ENCODE measurements around the gene XXYLT1. TPM values are rescaled to one million over a fixed set of nuclear protein-coding genes. Genes with fewer than 3 reads are reported as not detected.

XXYLT1 gene
- total RNA-seq, 1 experiment from 2014 or later, result 53.9 TPM

- no peaks in the 10 kb centered on the region for H3K36me3 ChIP-seq (ENCODE audit: insufficient read depth, low read length, poor library complexity, severe bottlenecking)
- H3K9me3 ChIP-seq (ENCODE audit: low read depth, low read length, poor library complexity, severe bottlenecking), result no peaks in the 10 kb centered on the region
- no peak overlapping the region for H3K27ac ChIP-seq (ENCODE audit: low read depth, low read length, poor library complexity, severe bottlenecking)
- BruUV-seq (replicated peaks), result no TSS peak
- POLR2A ChIA-PET (ENCODE audit: low non-redundant PET), result no interaction called here
- H3K4me3 ChIP-seq (ENCODE audit: low read depth, low read length, poor library complexity, severe bottlenecking), result no peak overlapping the region
- intact Hi-C loops (cut with micrococcal nuclease; ENCODE audit: unreplicated experiment), result loop anchor here (10.0 kb wide), 1 partner anchor 932 kb away; no protein-coding TSS in a partner anchor
- DNase-seq (ENCODE audit: low spot score), result no peak
- peaks cover 24% of the 10 kb centered on the region for H3K4me1 ChIP-seq (ENCODE audit: insufficient read depth, low read length, poor library complexity, severe bottlenecking)
- TF ChIP-seq EZH2 (IDR thresholded peaks at IDR 0.05; ENCODE audit: borderline replicate concordance, low read depth, low read length, poor library complexity, severe bottlenecking) (no peak), CTCF (conservative IDR thresholded peaks at IDR 0.05; ENCODE audit: low read depth, low read length) (no peak)
- CTCF ChIA-PET, result no interaction called here
- H3K27me3 ChIP-seq (replicated peaks; ENCODE audit: insufficient read depth, low read depth, low read length, poor library complexity), result no peaks in the 10 kb centered on the region
Measured at GRCh38 chr3:195267096-195267495, 3.9 kb downstream of the XXYLT1 start.

- BruUV-seq (replicated peaks), result no TSS peak
- Histone ChIP-seq H3K27ac (ENCODE audit: low read depth, low read length, poor library complexity, severe bottlenecking) (no peak overlapping the region), H3K9me3 (ENCODE audit: low read depth, low read length, poor library complexity, severe bottlenecking) (no peaks in the 10 kb centered on the region), H3K4me3 (ENCODE audit: low read depth, low read length, poor library complexity, severe bottlenecking) (no peak overlapping the region), H3K27me3 (replicated peaks; ENCODE audit: insufficient read depth, low read depth, low read length, poor library complexity) (no peaks in the 10 kb centered on the region), H3K36me3 (ENCODE audit: insufficient read depth, low read length, poor library complexity, severe bottlenecking) (no peaks in the 10 kb centered on the region), H3K4me1 (ENCODE audit: insufficient read depth, low read length, poor library complexity, severe bottlenecking) (peaks cover 20% of the 10 kb centered on the region)
- ChIA-PET CTCF (no interaction called here), POLR2A (ENCODE audit: low non-redundant PET) (no interaction called here)
- intact Hi-C loops (cut with micrococcal nuclease; ENCODE audit: unreplicated experiment), result loop anchor here (10.0 kb wide), 1 partner anchor 932 kb away; no protein-coding TSS in a partner anchor
- DNase-seq (ENCODE audit: low spot score), result no peak
- no peak for TF ChIP-seq EZH2 (IDR thresholded peaks at IDR 0.05; ENCODE audit: borderline replicate concordance, low read depth, low read length, poor library complexity, severe bottlenecking)
- TF ChIP-seq CTCF (conservative IDR thresholded peaks at IDR 0.05; ENCODE audit: low read depth, low read length), result no peak
Measured at GRCh38 chr3:195266428-195266827, 4.5 kb downstream of the XXYLT1 start.

GRCh38 chr3:195265363-195265976 lies 5.5 kb downstream of the XXYLT1 start:
- H3K4me1 ChIP-seq (ENCODE audit: insufficient read depth, low read length, poor library complexity, severe bottlenecking), result peaks cover 26% of the 10 kb centered on the region
- H3K4me3 ChIP-seq (ENCODE audit: low read depth, low read length, poor library complexity, severe bottlenecking), result no peak overlapping the region
- no peaks in the 10 kb centered on the region for H3K36me3 ChIP-seq (ENCODE audit: insufficient read depth, low read length, poor library complexity, severe bottlenecking)
- BruUV-seq (replicated peaks), result no TSS peak
- 0 out of 2 replicates have a peak, but pooled peaks have one; percentile 15 for TF ChIP-seq CTCF (conservative IDR thresholded peaks at IDR 0.05; ENCODE audit: low read depth, low read length)
- TF ChIP-seq EZH2 (IDR thresholded peaks at IDR 0.05; ENCODE audit: borderline replicate concordance, low read depth, low read length, poor library complexity, severe bottlenecking), result no peak
- H3K27ac ChIP-seq (ENCODE audit: low read depth, low read length, poor library complexity, severe bottlenecking), result no peak overlapping the region
- H3K9me3 ChIP-seq (ENCODE audit: low read depth, low read length, poor library complexity, severe bottlenecking), result no peaks in the 10 kb centered on the region
- intact Hi-C loops (cut with micrococcal nuclease; ENCODE audit: unreplicated experiment), result loop anchor here (10.0 kb wide), 1 partner anchor 931 kb away; no protein-coding TSS in a partner anchor
- ChIA-PET POLR2A (ENCODE audit: low non-redundant PET) (interaction anchor here (0.7 kb wide), 1 partner anchor 583 kb away, joined by 9 read pairs; no protein-coding TSS in a partner anchor), CTCF (no interaction called here)
- no peaks in the 10 kb centered on the region for H3K27me3 ChIP-seq (replicated peaks; ENCODE audit: insufficient read depth, low read depth, low read length, poor library complexity)
- DNase-seq (ENCODE audit: low spot score), result no peak
